ENCODE results near the gene MME.
A peak's percentile ranks its signal among the peaks of the same experiment; 100 is the strongest.

The MME gene

GRCh38 chr3:155229086-155229485 is 149.0 kb downstream of the MME start:
- DNase-seq: no peak
- H3K9me3 ChIP-seq: no peaks in the 10 kb centered on the region

GRCh38 chr3:155230382-155230781 is 150.3 kb downstream of the MME start:
- Histone ChIP-seq H3K27me3 (no peaks in the 10 kb centered on the region), H3K27ac (no peak overlapping the region), H3K4me3 (no peak overlapping the region), H3K36me3 (no peaks in the 10 kb centered on the region), H3K4me1 (peaks cover 0 to 27% (median 12%) of the 10 kb centered on the region in 4 donors), H3K9me3 (no peaks in the 10 kb centered on the region)
- TF ChIP-seq CTCF (IDR thresholded peaks at IDR 0.05): no peak
- DNase-seq: no peak
- intact Hi-C loops (cut with DNase I; ENCODE audit: low total_unique reads): no loop called here

More at GRCh38 chr3:155229086-155229485, 149.0 kb downstream of the MME start:
- TF ChIP-seq CTCF (IDR thresholded peaks at IDR 0.05): no peak
- Histone ChIP-seq H3K27me3 (no peaks in the 10 kb centered on the region), H3K4me1 (peaks cover 0 to 22% (median 12%) of the 10 kb centered on the region in 4 donors), H3K4me3 (no peak overlapping the region), H3K27ac (no peak overlapping the region), H3K36me3 (no peaks in the 10 kb centered on the region)
- intact Hi-C loops (cut with DNase I; ENCODE audit: low total_unique reads): no loop called here

GRCh38 chr3:155231792-155232191 is 151.7 kb downstream of the MME start:
- no peak overlapping the region for H3K4me3 ChIP-seq
- intact Hi-C loops (cut with DNase I; ENCODE audit: low total_unique reads): no loop called here
- TF ChIP-seq CTCF (IDR thresholded peaks at IDR 0.05): no peak

GRCh38 chr3:155232605-155233004 is 152.5 kb downstream of the MME start:
- no peak for TF ChIP-seq CTCF (IDR thresholded peaks at IDR 0.05)
- Histone ChIP-seq H3K4me3 (no peak overlapping the region), H3K27ac (peak overlapping the region; percentile 63 to 77), H3K4me1 (peaks cover 0 to 27% (median 12%) of the 10 kb centered on the region in 4 donors), H3K27me3 (no peaks in the 10 kb centered on the region), H3K9me3 (no peaks in the 10 kb centered on the region), H3K36me3 (no peaks in the 10 kb centered on the region)
- peak; percentile 84 to 86 for DNase-seq
- intact Hi-C loops (cut with DNase I; ENCODE audit: low total_unique reads): no loop called here

More at GRCh38 chr3:155231792-155232191, 151.7 kb downstream of the MME start:
- Histone ChIP-seq H3K27ac (peak overlapping the region; percentile 63 to 77), H3K36me3 (no peaks in the 10 kb centered on the region), H3K9me3 (no peaks in the 10 kb centered on the region), H3K4me1 (peaks cover 0 to 27% (median 12%) of the 10 kb centered on the region in 4 donors), H3K27me3 (no peaks in the 10 kb centered on the region)
- no peak for DNase-seq

GRCh38 chr3:155233213-155233612 is 153.1 kb downstream of the MME start:
- peak; percentile 85 for DNase-seq
- intact Hi-C loops (cut with DNase I; ENCODE audit: low total_unique reads): no loop called here
- peak overlapping the region; percentile 63 to 77 for H3K27ac ChIP-seq
- no peaks in the 10 kb centered on the region for H3K9me3 ChIP-seq
- no peaks in the 10 kb centered on the region for H3K36me3 ChIP-seq
- peaks cover 0 to 27% (median 12%) of the 10 kb centered on the region in 4 donors for H3K4me1 ChIP-seq
- no peak for TF ChIP-seq CTCF (IDR thresholded peaks at IDR 0.05)
- H3K4me3 ChIP-seq: no peak overlapping the region
- no peaks in the 10 kb centered on the region for H3K27me3 ChIP-seq

Measured in tibial artery (tissue), 4 donors.